GM19452 (cell line): ENCODE measurements around the gene ARHGAP6.

Experiments used
- ATAC-seq: cut with Tn5 transposase; IDR thresholded peaks from one replicate; pipeline ENCODE4 v1.9.1; 2021; ENCODE audit not compliant: unreplicated experiment

ARHGAP6 gene

DNA sequence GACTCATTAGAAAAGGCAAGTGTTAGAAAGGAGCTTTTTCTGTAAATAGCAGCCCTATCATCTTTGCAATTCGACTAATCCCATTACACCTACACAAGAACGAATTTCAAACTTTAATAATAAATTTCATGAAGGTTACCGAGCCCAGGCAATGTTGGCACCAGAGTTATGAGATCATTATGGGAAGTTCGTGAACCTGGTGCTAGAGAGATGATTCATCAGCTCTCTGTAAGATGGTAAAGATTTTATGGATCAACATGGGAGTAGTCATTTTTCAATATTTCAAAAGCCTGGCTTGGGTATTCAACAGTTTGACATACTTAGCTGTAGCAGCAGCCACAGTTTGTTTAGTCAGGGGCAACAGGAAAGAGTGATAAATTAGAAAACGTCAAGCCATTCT lies 336.7 kb downstream of the ARHGAP6 start:
- no peak for ATAC-seq

DNA sequence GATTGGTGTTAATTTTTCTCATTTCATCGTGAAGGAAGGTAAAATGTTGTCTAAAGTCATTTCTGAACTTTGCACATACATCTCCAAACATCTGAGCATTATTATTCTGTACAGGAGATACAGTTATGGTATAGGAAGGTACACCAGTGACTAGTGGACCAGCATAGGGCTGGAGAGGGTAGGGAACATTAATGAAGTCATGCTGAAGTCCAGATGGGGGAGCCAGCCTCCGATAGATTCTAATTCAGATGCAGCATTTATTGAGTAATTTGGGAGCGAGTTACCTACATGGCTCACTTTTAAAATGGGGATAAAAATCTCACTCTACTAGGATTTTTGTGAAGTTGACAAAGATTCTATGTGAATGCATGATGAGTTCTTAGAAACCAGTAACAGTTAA lies 337.6 kb downstream of the ARHGAP6 start:
- ATAC-seq, result no peak

DNA sequence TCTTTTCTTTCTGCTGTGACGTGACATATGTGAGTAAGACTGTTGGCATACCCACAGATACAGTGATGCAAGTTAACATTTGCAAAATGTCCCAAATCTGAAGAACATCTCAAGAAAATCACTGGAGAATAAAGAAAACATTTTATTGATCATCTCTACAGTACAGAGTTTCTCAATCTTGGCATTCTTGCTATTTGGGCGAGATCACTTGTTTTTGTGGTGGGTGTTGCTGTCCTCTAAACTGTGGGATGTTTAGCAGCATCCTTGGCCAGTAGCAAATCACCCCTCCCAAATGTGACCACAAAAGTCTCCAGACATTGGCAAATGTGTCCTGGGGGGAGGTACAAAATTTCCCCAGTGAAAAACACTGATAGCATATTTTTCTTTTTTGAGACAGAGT lies 343.7 kb downstream of the ARHGAP6 start:
- no peak for ATAC-seq

DNA sequence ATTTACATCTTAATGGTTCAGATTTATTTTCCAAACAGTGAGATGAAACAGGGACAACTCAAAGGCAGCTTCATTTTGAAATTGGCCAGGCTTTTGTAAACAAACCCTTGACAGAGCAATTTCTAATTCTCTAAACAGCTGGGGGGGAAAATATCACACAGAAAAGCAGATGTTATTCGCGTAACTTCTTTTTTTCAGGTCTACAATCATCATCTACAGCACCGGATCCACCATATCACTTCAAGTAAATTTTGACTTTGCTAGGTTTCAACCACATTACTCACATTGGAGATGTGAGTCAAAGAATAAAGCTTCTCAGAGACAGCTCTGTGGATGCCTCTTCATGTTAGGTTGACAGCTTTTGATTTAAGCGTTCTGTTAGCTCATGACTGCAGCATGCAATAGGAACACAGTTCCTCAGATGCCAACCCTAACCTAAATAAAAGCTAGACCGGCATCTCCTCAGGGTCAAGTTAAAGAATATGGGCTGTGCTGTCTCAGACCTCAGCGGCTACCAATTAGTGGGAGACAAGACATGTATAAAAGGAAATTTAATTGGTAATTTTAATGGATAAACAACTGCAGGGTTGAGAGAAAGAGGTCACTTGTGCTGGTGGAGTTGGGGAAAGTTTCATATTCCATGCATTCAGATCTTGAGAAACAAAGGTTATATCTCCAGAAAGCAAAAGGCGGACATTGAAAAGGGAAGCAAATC lies 345.8 kb downstream of the ARHGAP6 start:
- ATAC-seq, result no peak

DNA sequence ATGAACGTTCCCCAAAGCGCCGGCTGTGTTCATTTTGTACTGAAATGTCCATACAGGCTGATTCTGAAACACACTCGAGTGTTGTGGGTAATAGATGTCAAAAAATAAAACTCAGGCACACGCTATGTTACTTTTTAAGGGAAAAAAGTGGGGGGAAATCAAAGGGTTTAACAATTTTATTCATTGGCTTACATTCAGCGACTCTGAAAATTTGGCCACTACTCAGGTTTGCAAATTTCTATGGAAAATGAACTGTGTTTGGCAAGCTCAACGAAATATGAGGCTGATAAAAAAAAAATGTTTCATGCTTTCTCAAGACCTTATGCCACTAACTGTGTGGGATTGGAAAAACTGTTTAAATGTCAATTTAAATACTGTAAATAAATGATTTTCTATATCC lies 354.0 kb downstream of the ARHGAP6 start:
- no peak for ATAC-seq

DNA sequence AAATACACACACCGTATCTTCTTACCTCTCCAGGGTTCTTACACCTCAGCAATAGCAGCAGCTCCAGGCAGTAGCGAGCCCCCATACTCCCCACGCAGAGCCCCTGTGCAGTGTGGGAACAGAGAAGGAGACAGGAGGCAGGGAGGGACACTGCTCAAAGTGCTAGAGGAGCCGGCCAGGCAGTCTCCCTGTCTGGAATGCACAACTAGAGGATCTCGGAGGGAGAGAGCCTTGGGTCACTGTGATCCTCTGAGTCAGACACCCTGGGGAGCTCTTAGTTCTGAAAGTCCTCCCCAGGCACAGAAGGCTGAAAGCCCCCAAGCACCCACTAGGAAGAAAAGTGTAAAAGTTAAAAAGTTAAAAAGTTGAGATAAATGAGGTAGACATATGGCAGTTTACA lies 356.5 kb downstream of the ARHGAP6 start:
- no peak for ATAC-seq

DNA sequence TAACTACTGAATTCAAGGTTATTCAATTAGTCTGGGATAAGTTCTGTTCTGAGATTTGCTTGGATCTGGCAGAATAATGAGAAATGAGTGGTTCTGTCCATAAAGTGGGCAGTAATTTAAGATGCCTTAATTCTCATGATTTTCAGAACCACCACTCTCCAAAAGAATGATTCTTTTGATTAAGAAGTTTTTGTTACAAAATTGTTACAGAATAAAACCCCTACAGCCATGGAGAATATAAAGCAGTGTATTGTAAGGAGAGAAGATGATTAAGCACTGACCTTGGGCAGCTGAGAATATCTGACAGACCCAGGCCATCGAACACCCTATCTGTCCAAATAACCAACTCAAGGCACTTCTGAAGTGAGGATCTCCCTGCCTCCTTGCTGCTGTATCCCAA lies 360.1 kb downstream of the ARHGAP6 start:
- ATAC-seq, result no peak

DNA sequence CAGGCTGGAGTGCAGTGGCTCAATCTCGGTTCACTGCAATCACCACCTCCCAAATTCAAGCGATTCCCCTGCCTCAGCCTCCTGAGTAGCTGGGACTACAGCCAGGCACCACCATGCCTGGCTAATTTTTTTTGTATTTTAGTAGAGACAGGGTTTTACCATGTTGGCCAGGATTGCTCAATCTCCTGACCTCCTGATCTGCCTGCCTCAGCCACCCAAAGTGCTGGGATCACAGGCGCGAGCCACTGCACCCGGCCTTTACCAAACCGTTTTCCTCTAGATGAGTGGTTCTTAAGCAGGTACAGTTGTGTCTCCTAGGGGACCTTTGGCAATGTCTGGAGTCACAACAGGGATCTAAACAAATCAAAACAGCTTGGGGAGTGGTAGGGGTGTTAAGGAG lies 360.9 kb downstream of the ARHGAP6 start:
- no peak for ATAC-seq

DNA sequence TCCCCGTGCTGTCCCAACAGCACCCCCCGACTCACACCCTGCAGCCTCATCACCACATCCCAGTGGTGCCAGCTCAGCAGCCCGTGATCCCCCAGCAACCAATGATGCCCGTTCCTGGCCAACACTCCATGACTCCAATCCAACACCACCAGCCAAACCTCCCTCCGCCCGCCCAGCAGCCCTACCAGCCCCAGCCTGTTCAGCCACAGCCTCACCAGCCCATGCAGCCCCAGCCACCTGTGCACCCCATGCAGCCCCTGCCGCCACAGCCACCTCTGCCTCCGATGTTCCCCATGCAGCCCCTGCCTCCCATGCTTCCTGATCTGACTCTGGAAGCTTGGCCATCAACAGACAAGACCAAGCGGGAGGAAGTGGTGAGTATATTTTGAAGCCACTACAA lies 367.1 kb downstream of the ARHGAP6 start:
- no peak for ATAC-seq

DNA sequence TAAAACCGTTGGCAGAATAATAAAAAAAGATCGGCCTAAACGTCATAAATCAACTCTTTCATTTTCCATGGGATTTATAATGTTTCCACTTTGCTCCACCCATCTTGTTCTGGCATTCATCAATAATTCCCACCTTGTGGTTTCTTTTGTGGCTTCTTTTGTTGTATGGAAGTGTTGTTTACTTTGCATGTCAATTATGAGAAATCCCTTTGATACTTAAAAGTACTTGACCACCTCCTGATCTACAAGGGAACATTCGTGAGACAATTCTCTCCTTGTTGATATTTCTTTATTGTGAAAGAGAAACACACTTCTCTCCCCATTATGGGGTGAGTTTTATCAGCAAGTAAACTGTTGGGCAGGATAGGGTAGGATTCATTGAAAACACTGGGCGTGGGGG lies 369.7 kb downstream of the ARHGAP6 start:
- no peak for ATAC-seq

DNA sequence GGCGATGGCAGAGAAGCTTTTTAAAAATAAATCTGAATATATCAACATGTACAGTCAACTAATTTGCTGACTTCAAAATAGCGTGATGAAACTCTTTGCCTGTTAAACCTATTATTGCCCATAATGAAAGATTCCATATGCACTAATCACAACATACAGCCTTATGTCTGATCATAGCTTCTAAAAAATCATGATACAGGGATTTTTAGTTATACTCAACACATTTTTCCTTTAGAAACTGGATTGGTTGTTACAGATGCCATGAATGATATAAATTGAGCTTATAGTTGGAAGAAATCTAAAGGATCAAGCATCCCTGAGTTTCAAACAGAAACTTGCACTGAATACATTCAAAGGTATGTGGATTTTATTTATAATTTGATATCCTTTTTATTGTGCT lies 372.6 kb downstream of the ARHGAP6 start, which contains the start of gene AMELX:
AMELX (plus strand) TSS at position 301 of the 400 bp plus-strand sequence. CDS start 1,376 bp downstream, outside the sequence.
- no peak for ATAC-seq

DNA sequence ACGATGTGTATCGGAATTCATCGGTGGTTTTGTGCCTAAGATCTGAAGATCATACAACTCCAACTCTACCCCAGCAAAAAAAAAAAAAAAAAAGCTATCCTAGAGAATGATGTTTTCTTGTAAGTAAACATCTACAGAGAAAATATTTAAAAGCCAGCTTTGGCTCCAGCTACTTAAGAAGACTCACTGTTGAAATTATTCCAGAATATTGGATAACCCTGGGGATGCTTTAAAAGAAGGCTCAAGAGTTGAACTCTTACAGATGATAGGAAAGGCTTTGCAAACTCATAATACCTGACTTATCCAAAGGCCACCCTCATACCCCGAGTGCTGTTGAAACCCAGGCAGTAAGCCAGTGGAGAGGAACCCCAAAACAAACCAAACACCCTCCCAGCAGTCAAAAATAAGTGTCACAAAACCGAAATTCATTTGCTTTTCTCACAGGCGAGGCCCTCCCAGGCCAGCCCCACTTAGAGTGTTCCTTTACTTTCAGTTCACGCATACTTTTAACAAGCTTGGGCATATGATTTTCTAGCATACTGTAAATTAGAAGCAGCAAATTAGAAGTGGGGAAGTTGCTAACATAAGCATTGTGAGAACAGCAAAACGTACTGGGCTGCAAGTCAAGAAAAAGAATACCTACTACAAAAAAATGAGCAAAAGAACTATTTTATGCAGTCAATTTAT lies 375.2 kb downstream of the ARHGAP6 start:
- ATAC-seq, result no peak

DNA sequence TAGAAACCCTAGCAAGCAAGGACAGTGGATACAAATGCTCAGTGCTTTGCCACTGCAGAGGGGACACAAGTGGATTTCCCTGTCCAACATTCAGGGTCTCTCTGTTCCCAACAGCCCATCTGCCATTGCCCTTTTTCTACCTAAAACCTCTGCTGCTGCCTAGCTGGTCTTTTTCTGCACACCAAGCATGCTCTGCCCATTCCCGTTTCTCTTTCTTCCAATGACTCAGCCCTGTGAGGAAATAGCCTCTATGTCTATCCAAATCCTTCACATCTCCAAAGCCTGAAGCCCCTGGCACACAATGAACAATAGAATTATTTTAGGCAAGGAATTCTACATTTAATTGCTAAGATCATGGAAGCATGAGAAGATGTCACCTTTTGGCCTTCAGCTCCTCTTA lies 378.2 kb downstream of the ARHGAP6 start:
- ATAC-seq, result no peak

DNA sequence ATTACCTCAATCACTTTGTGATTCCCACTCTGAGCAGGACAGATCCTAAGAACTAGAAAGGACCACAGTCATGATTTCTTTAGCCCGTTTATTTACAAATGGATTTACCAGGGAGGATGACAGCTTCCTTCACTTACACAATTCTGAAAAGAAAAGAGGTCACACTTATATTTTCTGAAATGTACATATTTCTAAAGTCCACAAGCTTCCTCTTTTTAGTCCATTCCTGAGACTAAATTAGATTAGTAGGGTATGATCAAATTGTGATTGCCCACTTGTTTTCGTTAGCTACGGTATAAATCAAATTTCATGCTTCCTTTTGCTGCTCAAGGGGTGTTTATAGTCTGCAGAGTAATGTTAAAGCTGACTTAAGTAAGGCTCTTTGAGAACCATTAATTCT lies 380.1 kb downstream of the ARHGAP6 start:
- no peak for ATAC-seq

DNA sequence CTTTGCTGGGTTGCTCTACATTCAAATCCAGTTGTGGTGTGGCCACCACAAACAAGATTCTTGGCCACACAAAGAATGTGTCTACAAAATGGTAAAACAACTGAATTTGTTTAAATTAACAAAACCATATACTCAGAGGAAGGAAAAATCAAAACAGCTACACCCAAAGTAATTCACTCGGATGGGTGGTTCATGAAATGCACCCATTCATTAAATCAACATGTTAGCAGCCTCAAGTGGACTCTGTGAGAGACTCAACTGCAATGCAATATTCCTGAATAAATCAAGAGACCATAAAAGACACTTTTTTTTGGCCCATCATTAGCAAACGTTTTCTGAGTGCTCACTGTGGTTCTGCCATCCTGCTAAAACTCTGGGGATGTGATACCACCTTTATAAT lies 383.7 kb downstream of the ARHGAP6 start:
- no peak for ATAC-seq

DNA sequence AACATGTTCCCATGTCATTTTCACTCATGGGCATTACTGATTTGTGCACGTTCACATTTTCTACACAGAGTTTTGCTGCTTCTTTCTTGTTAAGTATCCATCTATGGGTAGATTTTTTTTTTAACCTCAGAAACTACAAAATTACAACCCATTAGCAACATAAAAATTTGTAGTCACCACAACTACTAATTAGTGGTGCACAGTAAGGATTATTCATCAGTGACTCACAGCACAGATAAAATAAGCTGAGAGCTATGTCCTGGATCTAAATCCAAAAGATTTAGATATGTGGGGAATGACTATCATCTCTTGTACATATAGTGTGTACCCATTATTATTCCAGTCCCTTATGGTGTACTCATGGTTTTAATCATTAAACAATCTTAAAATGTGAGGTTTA lies 392.2 kb downstream of the ARHGAP6 start:
- no peak for ATAC-seq

DNA sequence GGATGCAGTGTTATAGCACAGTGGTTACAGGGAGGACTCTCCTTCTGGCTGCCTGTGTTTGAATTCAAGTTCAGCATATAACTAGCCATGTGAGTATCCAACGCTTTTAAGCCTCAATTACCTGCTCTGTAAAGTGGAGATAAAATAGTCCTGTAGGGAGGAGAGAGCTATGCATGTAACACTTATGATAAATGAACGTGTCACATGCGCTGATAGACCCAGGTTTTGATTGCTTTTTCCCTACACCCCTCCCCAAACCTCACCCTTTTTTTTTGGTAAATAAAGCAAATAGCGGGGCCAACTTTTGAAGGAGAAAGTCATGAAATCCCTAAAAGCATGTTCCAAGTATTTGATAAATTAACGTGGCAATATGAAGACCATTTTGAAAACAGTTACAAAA lies 392.9 kb downstream of the ARHGAP6 start:
- no peak for ATAC-seq

DNA sequence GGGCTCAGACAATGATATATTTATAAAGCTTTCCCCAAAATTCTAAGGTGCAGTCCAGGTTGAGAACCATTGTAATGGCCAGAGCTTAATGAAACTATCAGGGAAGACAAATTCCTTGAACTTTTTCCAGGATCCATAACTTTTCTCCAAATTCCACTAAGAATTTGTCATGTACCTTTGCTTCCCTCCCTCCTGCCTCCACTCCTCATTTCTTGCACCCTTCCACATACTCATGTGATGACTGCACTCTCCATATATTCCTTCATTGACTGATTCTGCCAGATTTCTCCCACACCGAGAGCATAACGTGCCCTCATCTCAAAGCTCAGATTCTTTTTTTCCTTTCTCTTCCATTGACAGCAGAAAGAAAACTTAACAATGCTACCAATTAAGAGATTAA lies 393.4 kb downstream of the ARHGAP6 start:
- no peak for ATAC-seq

DNA sequence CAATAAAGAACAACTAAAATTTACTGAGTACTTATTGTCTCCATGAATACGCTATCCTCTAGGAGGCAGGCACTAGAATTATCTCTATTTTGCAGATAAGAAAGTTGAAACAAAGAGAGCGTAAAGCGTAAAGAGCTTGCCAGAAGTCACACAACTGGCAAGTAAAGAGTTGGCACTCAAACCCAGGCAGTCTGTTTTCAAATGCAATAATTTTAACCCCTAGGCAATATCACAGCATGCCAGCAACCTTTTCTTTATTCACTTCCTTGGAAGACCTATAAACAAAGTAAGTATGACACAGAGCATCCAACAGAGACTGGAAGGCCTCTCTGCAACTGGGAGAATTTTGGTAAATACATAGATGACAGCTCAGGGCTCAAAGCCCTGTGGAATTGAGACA lies 395.7 kb downstream of the ARHGAP6 start:
- no peak for ATAC-seq

DNA sequence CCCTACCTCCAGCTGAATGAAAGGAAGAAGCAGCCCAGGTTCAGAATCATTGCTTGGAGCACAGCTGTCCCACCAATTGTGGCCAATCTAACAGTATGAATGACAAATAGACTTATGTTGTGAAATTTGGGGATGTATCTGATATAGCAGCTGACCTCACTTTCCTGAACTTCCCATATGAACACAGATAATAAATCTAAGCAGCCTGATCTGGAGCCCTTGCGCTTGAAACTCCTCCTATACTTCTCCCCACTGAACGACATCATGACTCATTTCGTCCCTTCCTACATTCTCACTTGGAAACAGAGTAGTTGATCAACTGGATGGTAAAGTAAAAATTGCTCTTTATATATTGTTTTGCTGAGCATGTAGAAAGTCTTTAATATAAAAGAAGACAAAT lies 396.7 kb downstream of the ARHGAP6 start:
- ATAC-seq, result no peak

DNA sequence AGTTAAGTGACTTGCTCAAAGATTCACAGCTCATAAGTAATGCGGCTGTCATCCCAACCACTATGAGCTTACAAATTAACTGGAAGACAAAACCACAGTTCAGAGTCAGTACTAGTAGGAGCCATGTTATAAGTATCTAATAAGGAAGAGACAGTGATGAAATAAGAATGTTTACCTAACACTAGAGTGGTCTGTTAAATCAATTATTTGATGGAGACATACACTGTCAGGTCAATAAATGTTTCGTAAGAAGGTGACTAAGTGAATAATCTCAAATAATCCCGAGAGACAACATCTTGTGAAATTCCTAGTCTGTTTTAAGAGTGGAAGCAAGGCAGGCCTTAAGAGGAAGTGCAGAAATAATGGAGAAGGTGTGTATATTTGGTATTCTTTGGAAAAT lies 398.3 kb downstream of the ARHGAP6 start:
- no peak for ATAC-seq

DNA sequence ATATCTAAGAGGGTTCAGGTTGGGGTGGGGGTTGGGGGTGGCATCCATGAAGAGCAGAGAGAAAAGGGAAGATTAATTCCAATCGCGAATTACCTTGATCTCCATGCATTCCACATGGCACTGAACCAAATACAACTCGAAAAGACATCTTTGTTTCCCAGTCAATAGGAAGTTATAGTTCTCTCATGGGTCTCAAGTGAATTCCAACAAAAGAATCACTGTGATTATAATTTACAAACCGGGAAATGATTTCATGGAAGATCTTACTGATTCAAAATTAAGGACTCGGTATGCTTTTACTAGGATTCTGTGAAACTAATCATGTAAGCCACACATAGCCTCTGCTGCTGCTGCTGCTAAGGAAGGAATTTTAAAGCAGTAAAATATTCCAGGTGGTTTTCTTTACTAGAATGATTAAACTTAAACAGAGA lies 399.1 kb downstream of the ARHGAP6 start:
- ATAC-seq, result no peak

DNA sequence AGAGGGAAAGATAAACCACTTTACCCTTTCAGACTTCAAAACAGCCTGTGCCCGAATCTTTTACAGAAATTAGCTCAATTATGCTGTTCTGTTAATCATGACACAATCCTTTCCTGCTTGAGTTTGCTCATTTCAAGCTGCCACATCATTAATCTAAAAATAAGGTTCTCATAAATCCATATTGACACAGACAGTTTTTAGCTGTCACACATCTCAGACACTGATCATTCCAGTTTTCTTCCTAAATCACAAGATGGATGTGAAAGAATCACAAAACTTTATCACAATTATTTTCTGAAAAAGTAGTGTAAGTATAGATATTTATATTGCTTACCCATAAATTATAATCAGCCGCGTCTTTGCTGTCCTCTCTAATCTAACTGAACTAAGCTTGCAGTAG lies 400.4 kb downstream of the ARHGAP6 start:
- no peak for ATAC-seq
